GM12878 (cell line): Measurements from ENCODE around the gene HASPIN.
"Not testable (repeated sequence)": the region's sequence is repeated elsewhere in the genome, so short reads cannot be mapped to it uniquely, and the experiment has no call there.

ENCODE experiments used
- CEBPB ChIP-seq, 2 experiments: fragments of 150-350 bp in 1 of 2; IDR thresholded peaks; 2 replicates each; pipeline ENCODE4 v1.6.1; 2012 to 2014; ENCODE audit warnings: low read depth in 2 of 2, low read length in 2 of 2, borderline replicate concordance in 1 of 2, inconsistent platforms in 1 of 2
- EZH2 ChIP-seq: IDR thresholded peaks from 2 replicates; pipeline ENCODE4 v1.6.1; 2012; ENCODE audit warnings: low read depth, mild to moderate bottlenecking, control low read depth, inconsistent platforms, low read length, borderline replicate concordance; ENCODE audit not compliant: control insufficient read depth

DNA sequence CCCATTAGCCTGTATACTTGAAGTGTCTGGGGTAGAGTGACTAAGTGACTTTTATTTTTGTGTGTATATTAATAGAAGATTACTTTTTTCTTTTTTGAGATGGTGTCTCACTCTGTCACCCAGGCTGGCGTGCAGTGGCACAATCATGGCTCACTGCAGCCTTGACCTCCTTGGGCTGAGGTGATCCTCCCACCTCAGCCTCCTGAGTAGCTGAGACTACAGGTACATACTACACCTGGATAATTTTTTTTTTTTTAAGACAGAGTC is 18.1 kb upstream of the HASPIN start:
- TF ChIP-seq CEBPB (IDR thresholded peaks at IDR 0.05; ENCODE audit: borderline replicate concordance in 1 of 2, low read depth in 2 of 2, low read length in 2 of 2); EZH2: not testable (repeated sequence)
